Adrenal gland (tissue), 5 donors: ENCODE measurements around the gene KHDC4.

Experiments used
- POLR2A ChIP-seq, 2 donors: fragments of 450-650 bp; IDR thresholded peaks; one replicate each; pipeline ENCODE4 v1.6.1; 2017; ENCODE audit warnings: antibody characterized with exemption in 2 of 2, mild to moderate bottlenecking in 2 of 2, moderate library complexity in 1 of 2
- TF ChIP-seq, protein P1 (sequence below), 6 experiments: fragments of 450-650 bp in 4 of 6; fragments of 200-600 bp in 2 of 6; sonication (generic) in 1 of 6; IDR thresholded peaks; 1 replicate in 5 of 6; 2 replicates in 1 of 6; pipeline versions ENCODE4 v1.5.1 to v1.8.0; 2016 to 2021; ENCODE audit warnings: antibody characterized with exemption in 6 of 6, mild to moderate bottlenecking in 2 of 6, moderate library complexity in 1 of 6
- donor health status: DM: no; HTN: no; CAD: no.

- no peak for TF ChIP-seq POLR2A (IDR thresholded peaks at IDR 0.05)
- TF ChIP-seq, protein P1, sequence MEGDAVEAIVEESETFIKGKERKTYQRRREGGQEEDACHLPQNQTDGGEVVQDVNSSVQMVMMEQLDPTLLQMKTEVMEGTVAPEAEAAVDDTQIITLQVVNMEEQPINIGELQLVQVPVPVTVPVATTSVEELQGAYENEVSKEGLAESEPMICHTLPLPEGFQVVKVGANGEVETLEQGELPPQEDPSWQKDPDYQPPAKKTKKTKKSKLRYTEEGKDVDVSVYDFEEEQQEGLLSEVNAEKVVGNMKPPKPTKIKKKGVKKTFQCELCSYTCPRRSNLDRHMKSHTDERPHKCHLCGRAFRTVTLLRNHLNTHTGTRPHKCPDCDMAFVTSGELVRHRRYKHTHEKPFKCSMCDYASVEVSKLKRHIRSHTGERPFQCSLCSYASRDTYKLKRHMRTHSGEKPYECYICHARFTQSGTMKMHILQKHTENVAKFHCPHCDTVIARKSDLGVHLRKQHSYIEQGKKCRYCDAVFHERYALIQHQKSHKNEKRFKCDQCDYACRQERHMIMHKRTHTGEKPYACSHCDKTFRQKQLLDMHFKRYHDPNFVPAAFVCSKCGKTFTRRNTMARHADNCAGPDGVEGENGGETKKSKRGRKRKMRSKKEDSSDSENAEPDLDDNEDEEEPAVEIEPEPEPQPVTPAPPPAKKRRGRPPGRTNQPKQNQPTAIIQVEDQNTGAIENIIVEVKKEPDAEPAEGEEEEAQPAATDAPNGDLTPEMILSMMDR (IDR thresholded peaks at IDR 0.05): no peak
These were observed 32.5 kb upstream of the KHDC4 start for GRCh38 chr1:155966750-155967149.
